Keratinocyte (primary cell): ENCODE measurements around the gene MAP4K3. TPM values are rescaled to one million over a fixed set of nuclear protein-coding genes. Genes with fewer than 3 reads are reported as not detected.

Source experiments
- DNase-seq: peaks from one replicate; pipeline ENCODE4 v3.0.0-alpha.2; 2011; ENCODE audit warnings: low read depth, missing footprints, low spot score
- FAIRE-seq: peaks from 2 replicates; lab custom pipeline; 2011; peaks lifted over from hg19 to GRCh38; lab: Jason Lieb, UNC
- H2AFZ ChIP-seq: 2 replicates; pipeline ENCODE4 v1.6.0; 2012; ENCODE audit warnings: low read length, control low read depth, inconsistent platforms; ENCODE audit not compliant: control insufficient read depth
- H3K27ac ChIP-seq: 2 replicates; pipeline ENCODE4 v1.5.1; 2011; ENCODE audit warnings: low read length; ENCODE audit not compliant: control insufficient read depth, insufficient read depth
- H3K27me3 ChIP-seq: 3 replicates; pipeline ENCODE4 v1.6.0; 2011; ENCODE audit warnings: low read length; ENCODE audit not compliant: control insufficient read depth, insufficient read depth; ENCODE audit errors: extremely low read depth
- H3K36me3 ChIP-seq, 2 experiments: 2 replicates in 1 of 2; 3 replicates in 1 of 2; pipeline ENCODE4 v1.5.1; 2011; ENCODE audit warnings: low read length in 2 of 2, mild to moderate bottlenecking in 1 of 2; ENCODE audit not compliant: control insufficient read depth in 2 of 2, insufficient read depth in 2 of 2; ENCODE audit errors: extremely low read depth in 1 of 2
- H3K4me1 ChIP-seq: 3 replicates; pipeline ENCODE4 v1.5.1; 2011; ENCODE audit warnings: low read length; ENCODE audit not compliant: control insufficient read depth, insufficient read depth; ENCODE audit errors: extremely low read depth
- H3K4me2 ChIP-seq: 3 replicates; pipeline ENCODE4 v1.6.0; 2011; ENCODE audit warnings: low read depth, low read length; ENCODE audit not compliant: control insufficient read depth, insufficient read depth; ENCODE audit errors: extremely low read depth
- H3K4me3 ChIP-seq, 3 experiments: fragments of 200-600 bp in 1 of 3; sonication (generic) in 1 of 3; 2 replicates in 2 of 3; 3 replicates in 1 of 3; pipeline ENCODE4 v1.5.1; 2011 to 2016; ENCODE audit warnings: low read length in 3 of 3, mild to moderate bottlenecking in 3 of 3, control low read depth in 2 of 3, inconsistent platforms in 1 of 3, low read depth in 1 of 3, mixed read lengths in 1 of 3, mixed run types in 1 of 3, moderate library complexity in 1 of 3; ENCODE audit not compliant: control insufficient read depth in 2 of 3, insufficient read depth in 2 of 3; ENCODE audit errors: extremely low read depth in 1 of 3
- H3K79me2 ChIP-seq: 2 replicates; pipeline ENCODE4 v1.6.0; 2012; ENCODE audit warnings: low read length; ENCODE audit not compliant: control insufficient read depth, insufficient read depth
- H3K9ac ChIP-seq: 3 replicates; pipeline ENCODE4 v1.6.0; 2011; ENCODE audit warnings: low read length; ENCODE audit not compliant: control insufficient read depth, insufficient read depth; ENCODE audit errors: extremely low read depth
- H3K9me1 ChIP-seq: 3 replicates; pipeline ENCODE4 v1.6.0; 2011; ENCODE audit warnings: low read length; ENCODE audit not compliant: control insufficient read depth, insufficient read depth; ENCODE audit errors: extremely low read depth
- H3K9me3 ChIP-seq: 2 replicates; pipeline ENCODE4 v1.5.1; 2012; ENCODE audit warnings: low read depth, low read length; ENCODE audit not compliant: control insufficient read depth
- H4K20me1 ChIP-seq: 3 replicates; pipeline ENCODE4 v1.6.0; 2011; ENCODE audit warnings: low read length; ENCODE audit not compliant: control insufficient read depth, insufficient read depth; ENCODE audit errors: extremely low read depth
- EZH2 ChIP-seq: IDR thresholded peaks from one replicate; pipeline ENCODE4 v1.6.1; 2012; ENCODE audit warnings: inconsistent platforms, mild to moderate bottlenecking, low read length, moderate library complexity
- dilution Hi-C: fragments of 300-500 bp; cut with MboI; formaldehyde crosslinking; loops from one replicate; pipeline ENCODE4 v1.7.0; 2020; ENCODE audit warnings: low sequenced_read_pairs; ENCODE audit not compliant: extremely low pct_ligation_motif_present
- polyA plus RNA-seq, 5 experiments: library from polyadenylated mRNA; depleted of rRNA in 3 of 5; stranded (reverse) in 3 of 5; stranded (forward) in 1 of 5; unstranded in 1 of 5; fragments of >200 nt; gene quantifications; 1 replicate in 1 of 5; 2 replicates in 3 of 5; 3 replicates in 1 of 5; pipeline versions ENCODE4 v1.2.1 to v1.2.3, GENCODE V29; 2011 to 2012; ENCODE audit warnings: missing spikeins in 2 of 5, low read depth in 1 of 5, low replicate concordance in 1 of 5
- TF ChIP-seq, protein P1 (sequence below), 3 experiments: IDR thresholded peaks in 1 of 3; conservative IDR thresholded peaks in 1 of 3; optimal IDR thresholded peaks in 1 of 3; 2 replicates in 2 of 3; 3 replicates in 1 of 3; pipeline versions ENCODE3 to v1.5.1; 2011; ENCODE audit warnings: low read length in 3 of 3, mild to moderate bottlenecking in 3 of 3, moderate library complexity in 2 of 3, control low read depth in 1 of 3, inconsistent platforms in 1 of 3; ENCODE audit not compliant: insufficient read depth in 2 of 3; ENCODE audit errors: extremely low read depth in 1 of 3

Gene MAP4K3
- polyA plus RNA-seq, 1 donor (not counting 4 experiments of a cell fraction or from before 2014, with no cell fraction given), result 19.4 TPM

DNA sequence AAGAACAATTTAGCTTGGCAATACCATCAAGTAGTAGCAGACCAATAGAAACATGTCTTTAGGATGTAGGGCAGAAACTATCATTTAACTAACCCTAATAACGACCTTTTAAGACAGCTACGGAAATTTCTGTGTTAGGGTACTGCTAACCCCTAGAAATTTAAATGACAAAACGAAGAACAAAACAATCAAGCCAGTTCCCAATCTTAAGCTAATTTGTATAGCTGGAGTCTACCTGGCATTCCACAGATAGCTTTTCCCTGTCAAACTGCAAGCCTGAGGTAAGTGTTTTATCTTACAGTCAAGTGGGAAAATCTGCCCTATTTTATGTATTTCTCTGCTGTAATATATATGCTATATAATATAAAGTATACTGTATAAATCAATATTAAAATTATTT, 155.7 kb downstream of the MAP4K3 start:
- dilution Hi-C loops, result no loop called here
- no peak overlapping the region for H2AFZ ChIP-seq
- H3K4me2 ChIP-seq, result no peak overlapping the region
- no peak overlapping the region for H3K27ac ChIP-seq
- no peaks in the 10 kb centered on the region for H3K27me3 ChIP-seq
- H3K9ac ChIP-seq, result no peak overlapping the region
- H4K20me1 ChIP-seq, result no peaks in the 10 kb centered on the region
- TF ChIP-seq EZH2, result no peak
- TF ChIP-seq, protein P1, sequence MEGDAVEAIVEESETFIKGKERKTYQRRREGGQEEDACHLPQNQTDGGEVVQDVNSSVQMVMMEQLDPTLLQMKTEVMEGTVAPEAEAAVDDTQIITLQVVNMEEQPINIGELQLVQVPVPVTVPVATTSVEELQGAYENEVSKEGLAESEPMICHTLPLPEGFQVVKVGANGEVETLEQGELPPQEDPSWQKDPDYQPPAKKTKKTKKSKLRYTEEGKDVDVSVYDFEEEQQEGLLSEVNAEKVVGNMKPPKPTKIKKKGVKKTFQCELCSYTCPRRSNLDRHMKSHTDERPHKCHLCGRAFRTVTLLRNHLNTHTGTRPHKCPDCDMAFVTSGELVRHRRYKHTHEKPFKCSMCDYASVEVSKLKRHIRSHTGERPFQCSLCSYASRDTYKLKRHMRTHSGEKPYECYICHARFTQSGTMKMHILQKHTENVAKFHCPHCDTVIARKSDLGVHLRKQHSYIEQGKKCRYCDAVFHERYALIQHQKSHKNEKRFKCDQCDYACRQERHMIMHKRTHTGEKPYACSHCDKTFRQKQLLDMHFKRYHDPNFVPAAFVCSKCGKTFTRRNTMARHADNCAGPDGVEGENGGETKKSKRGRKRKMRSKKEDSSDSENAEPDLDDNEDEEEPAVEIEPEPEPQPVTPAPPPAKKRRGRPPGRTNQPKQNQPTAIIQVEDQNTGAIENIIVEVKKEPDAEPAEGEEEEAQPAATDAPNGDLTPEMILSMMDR (optimal IDR thresholded peaks at IDR 0.05 in 1 of 3, IDR thresholded peaks at IDR 0.05 in 1 of 3, conservative IDR thresholded peaks at IDR 0.05 in 1 of 3; ENCODE audit: extremely low read depth in 1 of 3, insufficient read depth in 2 of 3, low read length in 3 of 3), result no peak
- H3K4me3 ChIP-seq, result no peak overlapping the region
- DNase-seq (no peak), FAIRE-seq (no peak)
- no peaks in the 10 kb centered on the region for H3K4me1 ChIP-seq
- H3K79me2 ChIP-seq, result no peaks in the 10 kb centered on the region
- H3K9me3 ChIP-seq, result no peaks in the 10 kb centered on the region
- H3K9me1 ChIP-seq, result no peaks in the 10 kb centered on the region
- H3K36me3 ChIP-seq, result peaks cover 10 to 13% of the 10 kb centered on the region in 2 experiments

DNA sequence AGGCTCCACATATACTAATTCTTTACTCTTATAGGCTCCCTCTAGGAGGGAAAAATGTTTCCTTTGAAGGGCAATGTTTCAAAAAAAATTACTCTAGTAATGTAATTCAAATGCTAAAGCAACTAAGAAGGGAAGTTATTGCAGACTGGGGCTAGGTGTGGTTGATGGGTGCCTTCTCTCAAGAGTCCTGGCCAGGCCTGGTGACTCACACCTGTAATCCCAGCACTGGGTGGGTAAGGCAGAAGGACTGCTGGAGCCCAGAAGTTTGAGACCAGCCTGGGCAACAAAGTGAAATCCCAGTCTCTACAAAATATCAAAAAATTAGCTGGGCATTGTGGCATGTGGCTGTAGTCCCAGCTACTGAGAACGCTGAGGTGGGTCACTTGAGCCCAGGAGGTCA, 162.1 kb downstream of the MAP4K3 start:
- H4K20me1 ChIP-seq, result no peaks in the 10 kb centered on the region
- no peak overlapping the region for H3K4me3 ChIP-seq
- no peaks in the 10 kb centered on the region for H3K27me3 ChIP-seq
- H3K79me2 ChIP-seq, result no peaks in the 10 kb centered on the region
- DNase-seq (no peak), FAIRE-seq (peak; percentile 13)
- dilution Hi-C loops, result no loop called here
- no peaks in the 10 kb centered on the region for H3K9me3 ChIP-seq
- no peak overlapping the region for H2AFZ ChIP-seq
- H3K4me1 ChIP-seq, result no peaks in the 10 kb centered on the region
- peaks cover 0 to 5% of the 10 kb centered on the region in 2 experiments for H3K36me3 ChIP-seq
- H3K9me1 ChIP-seq, result no peaks in the 10 kb centered on the region
- H3K9ac ChIP-seq, result no peak overlapping the region
- TF ChIP-seq EZH2, result no peak
- TF ChIP-seq, protein P1 (optimal IDR thresholded peaks at IDR 0.05 in 1 of 3, IDR thresholded peaks at IDR 0.05 in 1 of 3, conservative IDR thresholded peaks at IDR 0.05 in 1 of 3; ENCODE audit: extremely low read depth in 1 of 3, insufficient read depth in 2 of 3, low read length in 3 of 3), result no peak
- H3K4me2 ChIP-seq, result no peak overlapping the region
- H3K27ac ChIP-seq, result no peak overlapping the region
